Measurements from ENCODE around the gene KCNK15. TPM values are rescaled to one million over a fixed set of nuclear protein-coding genes. Genes with fewer than 3 reads are reported as not detected.

KCNK15 gene
- total RNA-seq, 1 experiment from 2014 or later = 3.0 TPM

GRCh38 chr20:44752099-44752931 lies 6.7 kb downstream of the KCNK15 start:
- POLR2A ChIA-PET (ENCODE audit: unreplicated experiment) = no interaction called here

GRCh38 chr20:44754554-44754953 lies 8.9 kb downstream of the KCNK15 start:
- DNase-seq = no peak
- no TSS peak for BruUV-seq (replicated peaks)
- H3K4me1 ChIP-seq (ENCODE audit: insufficient read depth, low read length) = no peaks in the 10 kb centered on the region
- intact Hi-C loops (cut with micrococcal nuclease) = no loop called here
- H3K79me2 ChIP-seq (ENCODE audit: low read length) = no peaks in the 10 kb centered on the region
- H3K4me2 ChIP-seq (ENCODE audit: low read length) = no peak overlapping the region
- no peak overlapping the region for H3K4me3 ChIP-seq (ENCODE audit: low read length)
- no peaks in the 10 kb centered on the region for H3K9me2 ChIP-seq (replicated peaks; ENCODE audit: low read length)
- peaks cover 15% of the 10 kb centered on the region for H3K27me3 ChIP-seq (ENCODE audit: low read length)
- H3K36me3 ChIP-seq (ENCODE audit: low read depth, low read length) = no peaks in the 10 kb centered on the region
- no peaks in the 10 kb centered on the region for H3F3A ChIP-seq (ENCODE audit: low read length, unreplicated experiment)
- no peak overlapping the region for H2AFZ ChIP-seq (ENCODE audit: low read length)
- H3K27ac ChIP-seq (ENCODE audit: low read length) = no peak overlapping the region
- POLR2A ChIA-PET (ENCODE audit: unreplicated experiment) = no interaction called here
- H4K20me1 ChIP-seq (ENCODE audit: low read length) = no peaks in the 10 kb centered on the region
- CTCF ChIA-PET = no interaction called here
- no peaks in the 10 kb centered on the region for H3K9me3 ChIP-seq (ENCODE audit: low read length)
- H3K9ac ChIP-seq (ENCODE audit: low read length) = no peak overlapping the region
- ATAC-seq = peak; percentile 10; the same call in 1 of the 2 replicates
- TF ChIP-seq CTCF (conservative IDR thresholded peaks at IDR 0.05; ENCODE audit: low read depth, low read length) (no peak), EZH2phosphoT487 (IDR thresholded peaks at IDR 0.05; ENCODE audit: borderline replicate concordance, low read length) (no peak), EZH2 (IDR thresholded peaks at IDR 0.05; ENCODE audit: low read length, unreplicated experiment) (no peak)

More at GRCh38 chr20:44752099-44752931, 6.7 kb downstream of the KCNK15 start:
- Histone ChIP-seq H3K79me2 (ENCODE audit: low read length) (no peaks in the 10 kb centered on the region), H3K36me3 (ENCODE audit: low read depth, low read length) (no peaks in the 10 kb centered on the region), H3K4me1 (ENCODE audit: insufficient read depth, low read length) (peaks cover 8% of the 10 kb centered on the region), H3F3A (ENCODE audit: low read length, unreplicated experiment) (no peaks in the 10 kb centered on the region), H3K4me2 (ENCODE audit: low read length) (no peak overlapping the region), H3K27ac (ENCODE audit: low read length) (no peak overlapping the region), H3K9me2 (replicated peaks; ENCODE audit: low read length) (no peaks in the 10 kb centered on the region), H2AFZ (ENCODE audit: low read length) (no peak overlapping the region), H3K9me3 (ENCODE audit: low read length) (no peaks in the 10 kb centered on the region), H3K9ac (ENCODE audit: low read length) (no peak overlapping the region), H3K4me3 (ENCODE audit: low read length) (no peak overlapping the region), H4K20me1 (ENCODE audit: low read length) (no peaks in the 10 kb centered on the region), H3K27me3 (ENCODE audit: low read length) (no peaks in the 10 kb centered on the region)
- ATAC-seq (no peak), DNase-seq (no peak)
- CTCF ChIA-PET = no interaction called here
- intact Hi-C loops (cut with micrococcal nuclease) = no loop called here
- TF ChIP-seq CTCF (conservative IDR thresholded peaks at IDR 0.05; ENCODE audit: low read depth, low read length) = no peak
- no peak for TF ChIP-seq EZH2phosphoT487 (IDR thresholded peaks at IDR 0.05; ENCODE audit: borderline replicate concordance, low read length)
- no peak for TF ChIP-seq EZH2 (IDR thresholded peaks at IDR 0.05; ENCODE audit: low read length, unreplicated experiment)
- no TSS peak for BruUV-seq (replicated peaks)

GRCh38 chr20:44756011-44756688 lies 10.5 kb downstream of the KCNK15 start:
- TF ChIP-seq CTCF (conservative IDR thresholded peaks at IDR 0.05; ENCODE audit: low read depth, low read length) = no peak
- TF ChIP-seq EZH2 (IDR thresholded peaks at IDR 0.05; ENCODE audit: low read length, unreplicated experiment) = no peak
- no peak for TF ChIP-seq EZH2phosphoT487 (IDR thresholded peaks at IDR 0.05; ENCODE audit: borderline replicate concordance, low read length)
- Histone ChIP-seq H3K79me2 (ENCODE audit: low read length) (no peaks in the 10 kb centered on the region), H3K9me3 (ENCODE audit: low read length) (no peaks in the 10 kb centered on the region), H3K27me3 (ENCODE audit: low read length) (peaks cover 23% of the 10 kb centered on the region), H4K20me1 (ENCODE audit: low read length) (no peaks in the 10 kb centered on the region), H2AFZ (ENCODE audit: low read length) (no peak overlapping the region), H3K4me3 (ENCODE audit: low read length) (no peak overlapping the region), H3K4me2 (ENCODE audit: low read length) (no peak overlapping the region), H3K9ac (ENCODE audit: low read length) (no peak overlapping the region), H3K9me2 (replicated peaks; ENCODE audit: low read length) (no peaks in the 10 kb centered on the region), H3K27ac (ENCODE audit: low read length) (no peak overlapping the region), H3F3A (ENCODE audit: low read length, unreplicated experiment) (no peaks in the 10 kb centered on the region), H3K4me1 (ENCODE audit: insufficient read depth, low read length) (no peaks in the 10 kb centered on the region), H3K36me3 (ENCODE audit: low read depth, low read length) (no peaks in the 10 kb centered on the region)
- DNase-seq = no peak
- intact Hi-C loops (cut with micrococcal nuclease) = no loop called here
- ATAC-seq = no peak
- ChIA-PET POLR2A (ENCODE audit: unreplicated experiment) (no interaction called here), CTCF (no interaction called here)
- BruUV-seq (replicated peaks) = no TSS peak
